ENCODE measurements around the gene CRACR2B. TPM values are rescaled to one million over a fixed set of nuclear protein-coding genes. Genes with fewer than 3 reads are reported as not detected.

CRACR2B gene
- total RNA-seq, 1 donor from 2014 or later: 50.9 TPM

- DNase-seq (ENCODE audit: low spot score, unreplicated experiment): peak; percentile 60
- TF ChIP-seq CTCF (IDR thresholded peaks at IDR 0.05; ENCODE audit: unreplicated experiment): no peak
- Mint-ChIP-seq H3K27me3 (peaks cover 11% of the 10 kb centered on the region), H3K36me3 (ENCODE audit: insufficient read depth) (no peaks in the 10 kb centered on the region), H3K4me1 (ENCODE audit: low read depth) (peaks cover 6% of the 10 kb centered on the region), H3K27ac (no peak overlapping the region), H3K4me3 (ENCODE audit: low read depth) (peak overlapping the region; percentile 69), H3K9me3 (ENCODE audit: low read depth) (no peaks in the 10 kb centered on the region)
Observed at GRCh38 chr11:849104-849824, 21.5 kb downstream of the CRACR2B start.

- peak overlapping the region; percentile 67 for H3K4me3 Mint-ChIP-seq (ENCODE audit: low read depth)
- H3K27me3 Mint-ChIP-seq: peaks cover 11% of the 10 kb centered on the region
- H3K9me3 Mint-ChIP-seq (ENCODE audit: low read depth): no peaks in the 10 kb centered on the region
- TF ChIP-seq CTCF (IDR thresholded peaks at IDR 0.05; ENCODE audit: unreplicated experiment): no peak
- DNase-seq (ENCODE audit: low spot score, unreplicated experiment): no peak
- no peak overlapping the region for H3K27ac Mint-ChIP-seq
- no peaks in the 10 kb centered on the region for H3K36me3 Mint-ChIP-seq (ENCODE audit: insufficient read depth)
- H3K4me1 Mint-ChIP-seq (ENCODE audit: low read depth): no peaks in the 10 kb centered on the region
Observed at GRCh38 chr11:849951-850774, 22.4 kb downstream of the CRACR2B start.

- no peak for DNase-seq (ENCODE audit: low spot score, unreplicated experiment)
- H3K4me1 Mint-ChIP-seq (ENCODE audit: low read depth): no peaks in the 10 kb centered on the region
- H3K36me3 Mint-ChIP-seq (ENCODE audit: insufficient read depth): no peaks in the 10 kb centered on the region
- peaks cover 11% of the 10 kb centered on the region for H3K27me3 Mint-ChIP-seq
- H3K9me3 Mint-ChIP-seq (ENCODE audit: low read depth): no peaks in the 10 kb centered on the region
- peak; percentile 17 for TF ChIP-seq CTCF (IDR thresholded peaks at IDR 0.05; ENCODE audit: unreplicated experiment)
- no peak overlapping the region for H3K27ac Mint-ChIP-seq
- peak overlapping the region; percentile 48 for H3K4me3 Mint-ChIP-seq (ENCODE audit: low read depth)
Observed at GRCh38 chr11:850775-851763, 23.4 kb downstream of the CRACR2B start.

GRCh38 chr11:852762-853161 lies 25.0 kb downstream of the CRACR2B start:
- H3K4me1 Mint-ChIP-seq (ENCODE audit: low read depth): no peaks in the 10 kb centered on the region
- TF ChIP-seq CTCF (IDR thresholded peaks at IDR 0.05; ENCODE audit: unreplicated experiment): no peak
- no peaks in the 10 kb centered on the region for H3K9me3 Mint-ChIP-seq (ENCODE audit: low read depth)
- peaks cover 9% of the 10 kb centered on the region for H3K27me3 Mint-ChIP-seq
- no peak overlapping the region for H3K27ac Mint-ChIP-seq
- H3K36me3 Mint-ChIP-seq (ENCODE audit: insufficient read depth): no peaks in the 10 kb centered on the region
- no peak overlapping the region for H3K4me3 Mint-ChIP-seq (ENCODE audit: low read depth)
- no peak for DNase-seq (ENCODE audit: low spot score, unreplicated experiment)

Measured in progenitor cell of endocrine pancreas (in vitro differentiated cells).